PFSK-1 (cell line): ENCODE measurements around the gene BPI.

Source experiments
- FOXP2 ChIP-seq: optimal IDR thresholded peaks from 2 replicates; pipeline ENCODE3; 2011; ENCODE audit warnings: borderline replicate concordance, control low read depth, inconsistent platforms; ENCODE audit not compliant: insufficient read depth; ENCODE audit errors: extremely low read length, extremely low read depth
- POLR2AphosphoS5 ChIP-seq: IDR thresholded peaks from 2 replicates; pipeline ENCODE4 v1.6.1; 2012; ENCODE audit warnings: low read depth, mild to moderate bottlenecking, control low read depth, low read length, moderate library complexity
- SIN3A ChIP-seq: IDR thresholded peaks from 2 replicates; pipeline ENCODE4 v1.6.1; 2012; ENCODE audit warnings: mild to moderate bottlenecking, low read length, moderate library complexity, borderline replicate concordance; ENCODE audit not compliant: insufficient read depth
- TAF1 ChIP-seq: IDR thresholded peaks from 2 replicates; pipeline ENCODE4 v1.6.1; 2012; ENCODE audit warnings: low read length, control low read depth, borderline replicate concordance; ENCODE audit not compliant: insufficient read depth
- TF ChIP-seq, protein P1 (sequence below), 2 experiments: IDR thresholded peaks; 2 replicates each; pipeline versions ENCODE4 v1.6.1 to v1.8.0; 2011 to 2012; ENCODE audit warnings: low read depth in 2 of 2, low read length in 2 of 2, control low read depth in 1 of 2, inconsistent platforms in 1 of 2, mild to moderate bottlenecking in 1 of 2, moderate library complexity in 1 of 2; ENCODE audit not compliant: insufficient read depth in 1 of 2

DNA sequence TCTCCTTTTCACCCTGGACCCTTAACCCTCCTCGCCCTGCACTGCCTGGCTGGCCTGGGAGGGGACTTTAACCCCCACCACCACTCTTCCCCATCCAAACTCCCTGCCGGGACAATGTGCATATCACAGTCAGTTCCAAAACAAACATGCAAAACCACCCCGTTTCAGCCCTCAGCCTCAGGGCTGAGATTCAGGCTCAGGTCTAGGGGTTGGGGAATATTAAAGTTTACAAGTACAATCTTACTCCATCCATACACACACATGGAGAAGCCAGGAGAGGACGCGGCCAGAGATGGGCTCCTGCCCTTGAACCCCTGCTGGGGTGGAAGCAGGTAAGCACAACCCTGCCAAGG lies 44.0 kb upstream of the BPI start:
- TF ChIP-seq POLR2AphosphoS5 (no peak), TAF1 (no peak), SIN3A (no peak), FOXP2 (no peak)
- TF ChIP-seq, protein P1, sequence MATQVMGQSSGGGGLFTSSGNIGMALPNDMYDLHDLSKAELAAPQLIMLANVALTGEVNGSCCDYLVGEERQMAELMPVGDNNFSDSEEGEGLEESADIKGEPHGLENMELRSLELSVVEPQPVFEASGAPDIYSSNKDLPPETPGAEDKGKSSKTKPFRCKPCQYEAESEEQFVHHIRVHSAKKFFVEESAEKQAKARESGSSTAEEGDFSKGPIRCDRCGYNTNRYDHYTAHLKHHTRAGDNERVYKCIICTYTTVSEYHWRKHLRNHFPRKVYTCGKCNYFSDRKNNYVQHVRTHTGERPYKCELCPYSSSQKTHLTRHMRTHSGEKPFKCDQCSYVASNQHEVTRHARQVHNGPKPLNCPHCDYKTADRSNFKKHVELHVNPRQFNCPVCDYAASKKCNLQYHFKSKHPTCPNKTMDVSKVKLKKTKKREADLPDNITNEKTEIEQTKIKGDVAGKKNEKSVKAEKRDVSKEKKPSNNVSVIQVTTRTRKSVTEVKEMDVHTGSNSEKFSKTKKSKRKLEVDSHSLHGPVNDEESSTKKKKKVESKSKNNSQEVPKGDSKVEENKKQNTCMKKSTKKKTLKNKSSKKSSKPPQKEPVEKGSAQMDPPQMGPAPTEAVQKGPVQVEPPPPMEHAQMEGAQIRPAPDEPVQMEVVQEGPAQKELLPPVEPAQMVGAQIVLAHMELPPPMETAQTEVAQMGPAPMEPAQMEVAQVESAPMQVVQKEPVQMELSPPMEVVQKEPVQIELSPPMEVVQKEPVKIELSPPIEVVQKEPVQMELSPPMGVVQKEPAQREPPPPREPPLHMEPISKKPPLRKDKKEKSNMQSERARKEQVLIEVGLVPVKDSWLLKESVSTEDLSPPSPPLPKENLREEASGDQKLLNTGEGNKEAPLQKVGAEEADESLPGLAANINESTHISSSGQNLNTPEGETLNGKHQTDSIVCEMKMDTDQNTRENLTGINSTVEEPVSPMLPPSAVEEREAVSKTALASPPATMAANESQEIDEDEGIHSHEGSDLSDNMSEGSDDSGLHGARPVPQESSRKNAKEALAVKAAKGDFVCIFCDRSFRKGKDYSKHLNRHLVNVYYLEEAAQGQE (IDR thresholded peaks at IDR 0.05; ENCODE audit: insufficient read depth in 1 of 2, low read depth in 2 of 2, low read length in 2 of 2), result no peak
